Natural killer cell (primary cell): ENCODE data around the gene JAZF1. TPM values are rescaled to one million over a fixed set of nuclear protein-coding genes. Genes with fewer than 3 reads are reported as not detected.

Experiments used
- ATAC-seq, 3 donors: fragments of 150-1000 bp in 2 of 3; fragments of 200-7000 bp in 1 of 3; cut with Tn5 transposase; 1 replicate in 1 of 3; 2 replicates in 2 of 3; pipeline ENCODE4 v1.10.0; 2021; ENCODE audit warnings: mild to moderate bottlenecking in 2 of 3, moderate library complexity in 2 of 3
- DNase-seq, 2 donors: peaks; one replicate each; pipeline versions ENCODE4 v3.0.0 to v3.0.0-alpha.2; 2013 to 2021; ENCODE audit warnings: mixed read lengths in 1 of 2
- H3K27ac ChIP-seq: one replicate; pipeline ENCODE4 v1.5.1; 2013; ENCODE audit warnings: mild to moderate bottlenecking, low read length
- H3K27me3 ChIP-seq: one replicate; pipeline ENCODE4 v1.6.1; 2013; ENCODE audit warnings: low read length; ENCODE audit not compliant: control insufficient read depth, insufficient read depth
- H3K36me3 ChIP-seq: one replicate; pipeline ENCODE4 v1.6.1; 2013; ENCODE audit warnings: low read length; ENCODE audit not compliant: control insufficient read depth, insufficient read depth
- H3K4me1 ChIP-seq: one replicate; pipeline ENCODE4 v1.6.1; 2013; ENCODE audit warnings: low read length; ENCODE audit not compliant: control insufficient read depth, insufficient read depth
- H3K4me3 ChIP-seq: one replicate; pipeline ENCODE4 v1.5.1; 2013; ENCODE audit warnings: low read length
- H3K9me3 ChIP-seq: one replicate; pipeline ENCODE4 v1.6.1; 2013; ENCODE audit warnings: low read length; ENCODE audit not compliant: control insufficient read depth, insufficient read depth
- H3K27ac Mint-ChIP-seq, 2 donors: one replicate each; pipeline ENCODE4 v1.8.0; 2022; ENCODE audit warnings: mild to moderate bottlenecking in 2 of 2, mixed read lengths in 2 of 2, moderate library complexity in 1 of 2
- H3K27me3 Mint-ChIP-seq, 2 donors: one replicate each; pipeline ENCODE4 v1.8.0; 2022; ENCODE audit warnings: low read depth in 2 of 2, mixed read lengths in 2 of 2
- H3K36me3 Mint-ChIP-seq: one replicate; pipeline ENCODE4 v1.8.0; 2022; ENCODE audit warnings: mixed read lengths
- H3K4me1 Mint-ChIP-seq, 2 donors: one replicate each; pipeline ENCODE4 v1.8.0; 2022; ENCODE audit warnings: mixed read lengths in 2 of 2
- H3K4me3 Mint-ChIP-seq: one replicate; pipeline ENCODE4 v1.8.0; 2022; ENCODE audit warnings: mild to moderate bottlenecking, moderate library complexity, mixed read lengths
- H3K9me3 Mint-ChIP-seq, 2 donors: one replicate each; pipeline ENCODE4 v1.8.0; 2022; ENCODE audit warnings: mixed read lengths in 2 of 2
- WGBS: methylation state at CpG from one replicate; pipeline ENCODE4 v1.1.7; 2013; ENCODE audit warnings: missing lambda C conversion rate; ENCODE audit not compliant: insufficient coverage; 5-methylcytosine and 5-hydroxymethylcytosine counted together
- intact Hi-C: fragments of 100-400 bp; cut with micrococcal nuclease; formaldehyde crosslinking; loops from one replicate; pipeline ENCODE4 v1.14.2; 2022
- total RNA-seq, 4 donors: library from RNA; stranded (reverse); fragments of 120-200 nt in 1 of 4; gene quantifications; one replicate each; pipeline versions ENCODE4 v1.2.3 to v1.2.4, GENCODE V29; 2013 to 2022
- TF ChIP-seq, protein P1 (sequence below): fragments of 200-600 bp; IDR thresholded peaks from one replicate; pipeline ENCODE4 v1.8.0; 2022; ENCODE audit warnings: antibody characterized with exemption

JAZF1 gene
- total RNA-seq, 3 donors from 2014 or later (not counting 1 experiment from before 2014, with no cell fraction given): 82.5 to 89.7 (median 87.6) TPM

GRCh38 chr7:28126410-28127041, 54.1 kb downstream of the JAZF1 start:
- Mint-ChIP-seq H3K27me3 (no peaks in the 10 kb centered on the region), H3K9me3 (no peaks in the 10 kb centered on the region), H3K4me1 (peaks cover 83 to 84% of the 10 kb centered on the region in 2 donors), H3K4me3 (no peak overlapping the region), H3K36me3 (no peaks in the 10 kb centered on the region), H3K27ac (peak overlapping the region; percentile 20)
- Histone ChIP-seq H3K36me3 (no peaks in the 10 kb centered on the region), H3K4me1 (peaks cover 23% of the 10 kb centered on the region), H3K9me3 (no peaks in the 10 kb centered on the region), H3K27me3 (no peaks in the 10 kb centered on the region), H3K4me3 (no peak overlapping the region), H3K27ac (no peak overlapping the region)
- intact Hi-C loops: no loop called here
- ATAC-seq (no peak), DNase-seq (no peak)
- TF ChIP-seq, protein P1, sequence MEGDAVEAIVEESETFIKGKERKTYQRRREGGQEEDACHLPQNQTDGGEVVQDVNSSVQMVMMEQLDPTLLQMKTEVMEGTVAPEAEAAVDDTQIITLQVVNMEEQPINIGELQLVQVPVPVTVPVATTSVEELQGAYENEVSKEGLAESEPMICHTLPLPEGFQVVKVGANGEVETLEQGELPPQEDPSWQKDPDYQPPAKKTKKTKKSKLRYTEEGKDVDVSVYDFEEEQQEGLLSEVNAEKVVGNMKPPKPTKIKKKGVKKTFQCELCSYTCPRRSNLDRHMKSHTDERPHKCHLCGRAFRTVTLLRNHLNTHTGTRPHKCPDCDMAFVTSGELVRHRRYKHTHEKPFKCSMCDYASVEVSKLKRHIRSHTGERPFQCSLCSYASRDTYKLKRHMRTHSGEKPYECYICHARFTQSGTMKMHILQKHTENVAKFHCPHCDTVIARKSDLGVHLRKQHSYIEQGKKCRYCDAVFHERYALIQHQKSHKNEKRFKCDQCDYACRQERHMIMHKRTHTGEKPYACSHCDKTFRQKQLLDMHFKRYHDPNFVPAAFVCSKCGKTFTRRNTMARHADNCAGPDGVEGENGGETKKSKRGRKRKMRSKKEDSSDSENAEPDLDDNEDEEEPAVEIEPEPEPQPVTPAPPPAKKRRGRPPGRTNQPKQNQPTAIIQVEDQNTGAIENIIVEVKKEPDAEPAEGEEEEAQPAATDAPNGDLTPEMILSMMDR: no peak
- WGBS: 97% methylated on average over 4 of the region's 5 CpGs

DNA sequence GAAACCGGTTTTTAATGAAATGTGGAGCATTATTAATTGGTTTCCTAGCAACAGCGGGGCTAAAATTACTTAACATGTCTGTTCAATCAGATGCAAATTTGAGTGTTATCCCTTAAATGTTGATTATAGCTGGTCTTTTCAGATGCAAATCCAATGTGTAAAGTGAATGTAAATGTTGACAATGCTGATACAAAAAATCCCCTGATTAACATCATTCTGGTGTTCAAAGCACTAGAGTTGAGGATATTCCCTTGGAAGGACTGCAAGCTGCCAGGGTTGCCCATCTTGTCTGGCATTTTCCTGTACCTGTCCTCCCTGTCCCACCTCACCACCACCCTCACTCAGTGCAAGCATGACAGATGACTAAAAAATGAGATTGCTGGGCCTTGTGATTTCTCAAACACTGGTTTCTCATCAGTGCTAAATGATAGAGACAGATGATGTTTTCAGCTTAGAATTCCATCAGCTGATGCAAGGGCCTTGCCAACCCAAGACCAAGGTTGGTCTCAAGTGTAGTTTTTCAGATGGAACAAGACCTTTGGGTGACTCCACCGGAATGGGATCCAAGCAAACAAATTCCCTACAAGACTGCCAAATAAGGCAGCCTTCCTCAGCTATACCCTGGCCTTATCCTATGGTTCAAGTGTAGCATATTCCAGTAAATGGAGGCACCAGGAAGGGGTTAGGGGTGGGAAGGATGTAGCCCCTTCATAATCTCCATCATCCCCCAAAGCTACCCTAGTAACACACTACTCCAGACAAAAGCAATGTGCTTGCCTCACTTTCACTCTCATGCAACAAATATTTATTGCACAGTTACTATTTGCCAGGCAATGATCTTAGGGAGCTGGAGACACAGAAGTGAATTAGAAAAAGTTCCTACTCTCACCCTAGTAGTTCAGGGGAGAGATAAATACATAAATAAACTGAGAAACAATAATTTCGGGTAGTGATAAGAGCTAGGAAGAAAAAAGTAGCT, 54.9 kb downstream of the JAZF1 start:
- ATAC-seq (no peak), DNase-seq (no peak)
- Histone ChIP-seq H3K9me3 (no peaks in the 10 kb centered on the region), H3K27me3 (no peaks in the 10 kb centered on the region), H3K4me3 (no peak overlapping the region), H3K27ac (no peak overlapping the region), H3K36me3 (no peaks in the 10 kb centered on the region), H3K4me1 (peaks cover 27% of the 10 kb centered on the region)
- 100% methylated on average over 4 of the region's 4 CpGs for WGBS
- TF ChIP-seq, protein P1: no peak
- no peaks in the 10 kb centered on the region for H3K9me3 Mint-ChIP-seq
- no peaks in the 10 kb centered on the region for H3K36me3 Mint-ChIP-seq
- H3K4me1 Mint-ChIP-seq: peaks cover 83 to 87% of the 10 kb centered on the region in 2 donors
- H3K27ac Mint-ChIP-seq: peak overlapping the region; percentile 20 to 71
- no peak overlapping the region for H3K4me3 Mint-ChIP-seq
- intact Hi-C loops: no loop called here
- no peaks in the 10 kb centered on the region for H3K27me3 Mint-ChIP-seq

DNA sequence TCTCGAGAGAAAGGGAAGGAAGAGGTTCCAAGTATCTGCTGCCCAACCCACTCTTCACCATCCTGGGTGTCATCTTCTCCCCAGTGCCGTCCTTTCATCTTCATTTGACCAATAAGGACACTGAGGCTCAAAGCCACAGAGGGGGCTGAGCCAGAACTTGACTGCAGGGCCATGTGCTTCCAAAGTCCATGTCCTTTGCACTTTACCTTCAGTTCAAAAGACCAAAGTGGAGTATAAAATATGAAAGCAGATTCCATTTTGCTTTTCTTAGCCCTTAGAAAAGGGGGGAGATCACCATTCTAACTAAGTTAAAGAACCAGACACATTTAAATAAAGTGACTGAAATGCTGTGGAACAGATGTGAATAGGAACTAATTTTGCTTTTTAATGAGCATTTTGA, 56.2 kb downstream of the JAZF1 start:
- H3K4me3 Mint-ChIP-seq: peak overlapping the region; percentile 54
- peaks cover 89 to 94% of the 10 kb centered on the region in 2 donors for H3K4me1 Mint-ChIP-seq
- no peaks in the 10 kb centered on the region for H3K27me3 Mint-ChIP-seq

More for the DNA sequence above, 56.2 kb downstream of the JAZF1 start:
- Histone ChIP-seq H3K36me3 (no peaks in the 10 kb centered on the region), H3K27ac (no peak overlapping the region), H3K4me3 (no peak overlapping the region), H3K9me3 (no peaks in the 10 kb centered on the region), H3K27me3 (no peaks in the 10 kb centered on the region), H3K4me1 (peaks cover 31% of the 10 kb centered on the region)
- intact Hi-C loops: no loop called here
- DNase-seq: no peak
- H3K9me3 Mint-ChIP-seq: no peaks in the 10 kb centered on the region
- WGBS: 72% methylated on average over 2 of the region's 2 CpGs
- ATAC-seq: peak in 1 of 3 donors; percentile 33
- peak overlapping the region; percentile 71 to 78 for H3K27ac Mint-ChIP-seq
- no peaks in the 10 kb centered on the region for H3K36me3 Mint-ChIP-seq
- TF ChIP-seq, protein P1: no peak
